Astrocyte of the spinal cord (primary cell): Measurements from ENCODE around the gene HIGD1A.

Experiments used
- DNase-seq: peaks from one replicate; pipeline ENCODE4 v3.0.0; 2011; ENCODE audit warnings: low read depth, low spot score
- H3K4me3 ChIP-seq: 2 replicates; pipeline ENCODE4 v1.5.1; 2011; ENCODE audit warnings: low read depth, mild to moderate bottlenecking, low read length, moderate library complexity
- CTCF ChIP-seq: IDR thresholded peaks from 2 replicates; pipeline ENCODE4 v1.5.1; 2012; ENCODE audit warnings: low read depth, mild to moderate bottlenecking, low read length, inconsistent platforms
- in situ Hi-C: cut with HindIII; loops from 2 replicates; pipeline ENCODE4 v1.10.0; 2017; ENCODE audit warnings: low sequenced_read_pairs

The HIGD1A gene

GRCh38 chr3:42809202-42809601, 4.9 kb upstream of the HIGD1A start, which contains the start of gene ACKR2:
TSS of gene ACKR2 (plus strand) at chr3:42809445. CDS start at chr3:42864503, 55,058 bp downstream.
- in situ Hi-C loops = no loop called here
- no peak within 1 kb of the TSS for H3K4me3 ChIP-seq
- no peak for TF ChIP-seq CTCF
- no peak for DNase-seq

GRCh38 chr3:42807929-42808328, 3.6 kb upstream of the HIGD1A start:
- in situ Hi-C loops = no loop called here
- H3K4me3 ChIP-seq = no peak overlapping the region
- DNase-seq = no peak
- TF ChIP-seq CTCF = no peak

GRCh38 chr3:42805141-42805821, 991 bp upstream of the HIGD1A start:
- no peak for TF ChIP-seq CTCF
- peak overlapping the region; percentile 86 for H3K4me3 ChIP-seq
- DNase-seq = peak; percentile 22
- in situ Hi-C loops = no loop called here

GRCh38 chr3:42804831-42805132, 492 bp upstream of the HIGD1A start:
- in situ Hi-C loops = no loop called here
- H3K4me3 ChIP-seq = peak overlapping the region; percentile 86
- TF ChIP-seq CTCF = no peak
- DNase-seq = no peak

GRCh38 chr3:42803414-42804105, 730 bp downstream of the HIGD1A start:
- TF ChIP-seq CTCF = no peak
- peak; percentile 43 for DNase-seq
- H3K4me3 ChIP-seq = peak overlapping the region; percentile 86
- in situ Hi-C loops = no loop called here

GRCh38 chr3:42802876-42803413, 1.3 kb downstream of the HIGD1A start:
- peak overlapping the region; percentile 86 for H3K4me3 ChIP-seq
- in situ Hi-C loops = no loop called here
- no peak for TF ChIP-seq CTCF
- peak; percentile 40 for DNase-seq
